ENCODE measurements around the gene RBSN. TPM values are rescaled to one million over a fixed set of nuclear protein-coding genes. Genes with fewer than 3 reads are reported as not detected.

RBSN gene
- total RNA-seq, 1 donor from 2014 or later: 21.1 TPM

- DNase-seq (ENCODE audit: low read depth): no peak
- H3K36me3 ChIP-seq (ENCODE audit: control insufficient read depth, insufficient read depth, low read length): no peaks in the 10 kb centered on the region
- no peaks in the 10 kb centered on the region for H3K27me3 ChIP-seq (ENCODE audit: control insufficient read depth, insufficient read depth, low read length)
- TF ChIP-seq CTCF (IDR thresholded peaks at IDR 0.05; ENCODE audit: insufficient read depth, low read length, poor library complexity, severe bottlenecking): no peak
- no peak overlapping the region for H3K4me3 ChIP-seq (ENCODE audit: low read depth, low read length)
Measured at GRCh38 chr3:15086263-15086662, 12.7 kb downstream of the RBSN start.

GRCh38 chr3:15083252-15083651 lies 15.7 kb downstream of the RBSN start:
- TF ChIP-seq CTCF (IDR thresholded peaks at IDR 0.05; ENCODE audit: insufficient read depth, low read length, poor library complexity, severe bottlenecking): no peak
- H3K4me3 ChIP-seq (ENCODE audit: low read depth, low read length): no peak overlapping the region
- DNase-seq (ENCODE audit: low read depth): no peak
- H3K27me3 ChIP-seq (ENCODE audit: control insufficient read depth, insufficient read depth, low read length): no peaks in the 10 kb centered on the region
- peaks cover 3% of the 10 kb centered on the region for H3K36me3 ChIP-seq (ENCODE audit: control insufficient read depth, insufficient read depth, low read length)

GRCh38 chr3:15081960-15082664 lies 16.8 kb downstream of the RBSN start:
- H3K4me3 ChIP-seq (ENCODE audit: low read depth, low read length): no peak overlapping the region
- peaks cover 3% of the 10 kb centered on the region for H3K36me3 ChIP-seq (ENCODE audit: control insufficient read depth, insufficient read depth, low read length)

GRCh38 chr3:15079091-15079490 lies 19.9 kb downstream of the RBSN start:
- no peaks in the 10 kb centered on the region for H3K27me3 ChIP-seq (ENCODE audit: control insufficient read depth, insufficient read depth, low read length)
- H3K4me3 ChIP-seq (ENCODE audit: low read depth, low read length): no peak overlapping the region
- peaks cover 7% of the 10 kb centered on the region for H3K36me3 ChIP-seq (ENCODE audit: control insufficient read depth, insufficient read depth, low read length)
- no peak for TF ChIP-seq CTCF (IDR thresholded peaks at IDR 0.05; ENCODE audit: insufficient read depth, low read length, poor library complexity, severe bottlenecking)
- no peak for DNase-seq (ENCODE audit: low read depth)

More at GRCh38 chr3:15081960-15082664, 16.8 kb downstream of the RBSN start:
- peak; percentile 14 for DNase-seq (ENCODE audit: low read depth)
- TF ChIP-seq CTCF (IDR thresholded peaks at IDR 0.05; ENCODE audit: insufficient read depth, low read length, poor library complexity, severe bottlenecking): no peak
- no peaks in the 10 kb centered on the region for H3K27me3 ChIP-seq (ENCODE audit: control insufficient read depth, insufficient read depth, low read length)

- no peak for TF ChIP-seq CTCF (IDR thresholded peaks at IDR 0.05; ENCODE audit: insufficient read depth, low read length, poor library complexity, severe bottlenecking)
- H3K27me3 ChIP-seq (ENCODE audit: control insufficient read depth, insufficient read depth, low read length): no peaks in the 10 kb centered on the region
- peaks cover 5% of the 10 kb centered on the region for H3K36me3 ChIP-seq (ENCODE audit: control insufficient read depth, insufficient read depth, low read length)
- DNase-seq (ENCODE audit: low read depth): no peak
- H3K4me3 ChIP-seq (ENCODE audit: low read depth, low read length): no peak overlapping the region
Measured at GRCh38 chr3:15074500-15074899, 24.4 kb downstream of the RBSN start.

- no peak for TF ChIP-seq CTCF (IDR thresholded peaks at IDR 0.05; ENCODE audit: insufficient read depth, low read length, poor library complexity, severe bottlenecking)
- H3K4me3 ChIP-seq (ENCODE audit: low read depth, low read length): no peak overlapping the region
- peaks cover 5% of the 10 kb centered on the region for H3K36me3 ChIP-seq (ENCODE audit: control insufficient read depth, insufficient read depth, low read length)
- no peaks in the 10 kb centered on the region for H3K27me3 ChIP-seq (ENCODE audit: control insufficient read depth, insufficient read depth, low read length)
- DNase-seq (ENCODE audit: low read depth): no peak
Measured at GRCh38 chr3:15071699-15072098, 27.2 kb downstream of the RBSN start.
